Stimulated activated CD8-positive, alpha-beta memory T cell treated with anti-CD3 and anti-CD28 coated beads, Interleukin-7, amount 100 ng/mL, for 24 hours (primary cell): ENCODE data around the gene MAP3K20.
"Not testable (repeated sequence)": the region's sequence is repeated elsewhere in the genome, so short reads cannot be mapped to it uniquely, and the experiment has no call there.

Experiments used
- DNase-seq: peaks from one replicate; pipeline ENCODE4 v3.0.0-alpha.2; 2020; ENCODE audit warnings: low read depth

Gene MAP3K20

GRCh38 chr2:173235947-173236803 is 160.5 kb downstream of the MAP3K20 start:
- no peak for DNase-seq

DNA sequence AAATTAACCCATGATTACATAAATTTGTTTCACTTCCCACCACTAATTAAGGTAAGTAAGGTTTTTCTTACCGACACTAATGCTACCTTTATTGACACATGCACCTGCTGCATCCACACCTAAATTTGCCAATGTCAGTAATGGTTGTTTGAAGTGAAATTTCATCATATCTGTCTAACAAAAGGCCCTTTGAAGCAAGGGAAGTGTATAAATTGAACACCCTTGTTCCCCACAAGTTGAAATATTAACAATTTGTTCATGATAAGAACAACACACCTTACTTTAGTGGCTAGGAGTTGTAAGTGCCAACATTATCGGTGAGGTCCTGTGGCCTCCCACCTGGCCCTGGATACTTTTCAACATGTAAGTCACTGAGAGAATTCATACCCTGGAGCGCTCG is 162.7 kb downstream of the MAP3K20 start:
- DNase-seq, result no peak

DNA sequence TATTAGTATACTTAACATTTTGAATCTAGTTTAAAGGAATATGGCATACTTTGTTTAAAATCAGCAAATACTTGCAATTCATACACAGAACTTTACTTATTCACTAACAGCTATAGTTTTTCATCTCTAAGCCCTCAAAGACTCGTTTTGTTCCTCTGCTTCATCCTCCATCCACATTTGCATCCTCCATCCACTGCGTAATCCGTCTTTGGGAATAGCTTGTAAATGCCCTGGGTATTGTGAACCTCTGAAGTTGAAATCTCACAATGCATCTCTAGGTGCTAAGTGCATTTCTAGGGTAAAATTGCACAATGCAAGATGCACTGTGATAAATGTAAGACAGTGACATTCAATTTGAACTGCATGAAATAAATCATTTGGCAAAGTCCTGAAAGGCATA is 163.2 kb downstream of the MAP3K20 start:
- DNase-seq, result no peak

- no peak for DNase-seq
Measured at GRCh38 chr2:173239644-173240043, 164.0 kb downstream of the MAP3K20 start.

- no peak for DNase-seq
Measured at GRCh38 chr2:173240083-173240482, 164.4 kb downstream of the MAP3K20 start.

GRCh38 chr2:173241643-173242042 is 166.0 kb downstream of the MAP3K20 start:
- no peak for DNase-seq

DNA sequence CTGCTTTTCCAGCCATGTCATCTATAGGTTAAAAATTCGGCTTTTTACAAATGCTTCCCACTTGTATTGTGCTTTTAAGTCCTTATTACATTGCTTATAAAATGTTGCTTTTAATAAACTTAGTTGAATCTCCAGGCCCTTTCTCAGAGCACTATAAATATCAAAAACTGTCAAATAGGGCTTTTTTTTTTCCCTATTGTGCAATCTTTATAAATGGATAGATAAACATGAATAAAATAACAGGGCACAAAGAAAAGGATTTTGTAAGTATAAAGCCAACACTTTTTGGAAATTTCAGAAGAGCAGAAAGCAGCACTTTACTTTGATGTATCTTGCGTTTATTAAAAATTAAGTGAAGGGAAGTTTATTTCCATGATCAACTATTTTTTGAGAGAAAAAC is 171.5 kb downstream of the MAP3K20 start:
- DNase-seq, result no peak

GRCh38 chr2:173248381-173248780 is 172.7 kb downstream of the MAP3K20 start:
- DNase-seq, result no peak

GRCh38 chr2:173249661-173250641 is 174.3 kb downstream of the MAP3K20 start:
- DNase-seq, result no peak

DNA sequence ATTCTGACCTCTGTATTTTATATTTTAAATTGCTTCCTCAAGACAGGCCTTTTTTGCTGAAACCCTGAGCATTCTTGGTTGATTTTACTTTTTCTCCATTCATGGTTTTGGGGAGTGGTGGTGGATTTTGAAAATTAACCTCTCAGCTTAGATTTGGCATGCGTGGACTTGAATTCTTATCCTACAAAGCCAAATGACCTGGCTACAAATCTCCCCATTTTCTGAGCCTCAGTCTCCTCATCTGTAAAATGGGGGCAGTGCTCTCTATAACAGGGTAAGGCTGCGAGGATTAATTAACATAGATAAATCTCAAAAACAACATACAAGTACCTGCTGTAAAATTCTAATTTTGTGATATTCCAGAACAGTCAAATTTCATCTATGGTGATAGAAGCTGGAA is 175.6 kb downstream of the MAP3K20 start:
- no peak for DNase-seq

- DNase-seq, result no peak
Measured at GRCh38 chr2:173252581-173252980, 176.9 kb downstream of the MAP3K20 start.

GRCh38 chr2:173254659-173255058 is 179.0 kb downstream of the MAP3K20 start:
- DNase-seq, result no peak

GRCh38 chr2:173258701-173259100 is 183.1 kb downstream of the MAP3K20 start:
- no peak for DNase-seq

DNA sequence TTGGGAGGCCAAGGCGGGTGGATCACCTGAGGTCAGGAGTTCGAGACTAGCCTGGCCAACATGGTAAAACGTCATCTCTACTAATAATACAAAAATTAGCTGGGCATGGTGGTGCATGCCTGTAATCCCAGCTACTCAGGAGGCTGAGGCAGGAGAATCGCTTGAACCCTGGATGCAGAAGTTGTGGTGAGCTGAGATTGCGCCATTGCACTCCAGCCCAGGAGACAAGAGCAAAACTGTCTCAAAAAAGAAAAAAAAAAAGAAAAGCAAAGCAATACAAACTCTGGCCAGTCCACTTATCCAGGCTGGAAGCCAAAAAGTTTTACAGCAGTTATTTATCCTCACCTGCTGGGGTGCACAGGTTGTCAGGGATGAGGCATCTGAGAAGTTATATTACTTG is 186.7 kb downstream of the MAP3K20 start:
- DNase-seq, result not testable (repeated sequence)

- no peak for DNase-seq
Measured at GRCh38 chr2:173264151-173264550, 188.5 kb downstream of the MAP3K20 start.

DNA sequence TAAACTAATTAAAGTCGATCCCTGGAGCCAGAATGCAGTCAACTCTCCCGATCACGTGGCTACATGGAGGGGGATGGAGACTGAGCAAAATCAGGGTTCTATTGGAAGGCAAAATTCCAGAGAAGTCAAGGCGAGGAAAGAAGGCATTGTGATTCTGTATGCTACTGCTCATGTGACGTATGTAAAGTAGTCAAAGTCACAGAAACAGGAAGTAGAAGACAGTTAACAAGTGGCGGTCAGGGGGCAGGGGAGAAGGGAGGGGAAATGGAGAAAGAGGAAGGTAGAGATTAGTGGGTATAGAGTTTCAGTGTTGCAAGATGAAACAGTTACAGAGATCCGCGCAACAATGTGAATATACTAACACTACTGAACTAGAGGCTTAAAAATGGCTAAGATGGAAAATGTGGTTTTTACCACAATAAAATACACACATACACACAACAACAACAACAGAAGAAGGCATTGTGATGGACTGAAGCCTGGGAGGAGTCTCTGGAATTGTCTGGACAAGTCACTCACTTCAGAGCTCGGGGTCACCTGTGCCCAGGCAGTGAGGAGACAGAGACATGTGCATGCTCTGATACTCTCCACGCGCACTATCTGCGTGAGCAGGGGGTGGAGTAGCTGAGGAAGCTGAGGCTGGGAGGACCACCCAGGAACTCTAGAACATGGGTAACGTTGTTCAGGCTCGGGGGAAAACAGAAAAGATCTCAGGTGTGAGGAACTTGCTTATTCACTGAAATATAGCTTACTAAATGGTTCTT is 189.1 kb downstream of the MAP3K20 start:
- no peak for DNase-seq

- no peak for DNase-seq
Measured at GRCh38 chr2:173271135-173271534, 195.5 kb downstream of the MAP3K20 start.

GRCh38 chr2:173271825-173272224 is 196.2 kb downstream of the MAP3K20 start:
- DNase-seq, result no peak

DNA sequence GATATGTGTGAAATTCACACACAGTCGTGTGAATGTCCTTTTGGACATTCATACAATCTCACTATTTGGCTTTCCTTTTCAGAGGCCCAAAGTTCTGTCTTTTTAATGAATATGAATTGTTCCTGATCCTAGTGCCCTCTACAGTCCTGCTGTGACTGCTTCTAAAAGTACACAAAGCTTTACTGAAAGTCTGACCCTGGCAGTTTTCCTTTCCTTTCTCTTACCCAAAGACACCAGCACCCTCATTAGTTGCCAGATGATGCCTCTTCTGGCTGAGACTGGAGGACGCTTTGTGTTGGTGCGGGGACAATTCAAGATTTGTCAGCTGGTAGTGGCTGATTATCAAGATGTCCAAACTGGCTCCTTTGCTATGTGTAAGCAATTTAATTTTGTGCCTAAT is 197.2 kb downstream of the MAP3K20 start:
- no peak for DNase-seq

- no peak for DNase-seq
Measured at GRCh38 chr2:173278794-173279526, 203.3 kb downstream of the MAP3K20 start.

DNA sequence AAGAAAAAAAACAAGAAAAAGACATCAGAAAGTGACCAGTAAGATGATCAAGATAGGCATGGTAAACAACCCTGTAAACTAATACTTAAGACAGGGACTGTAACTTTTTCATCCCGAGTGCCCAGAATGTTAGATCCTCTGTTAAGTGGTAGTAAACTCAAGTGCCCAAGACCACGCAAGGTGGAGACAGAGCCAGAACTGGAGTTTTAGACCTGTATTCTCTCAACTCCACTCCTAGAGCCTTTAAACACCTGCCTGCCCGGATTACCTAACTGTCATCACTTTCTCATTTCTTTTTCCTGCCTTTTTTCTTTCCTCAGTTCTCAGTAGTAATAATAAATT is 203.9 kb downstream of the MAP3K20 start:
- no peak for DNase-seq

DNA sequence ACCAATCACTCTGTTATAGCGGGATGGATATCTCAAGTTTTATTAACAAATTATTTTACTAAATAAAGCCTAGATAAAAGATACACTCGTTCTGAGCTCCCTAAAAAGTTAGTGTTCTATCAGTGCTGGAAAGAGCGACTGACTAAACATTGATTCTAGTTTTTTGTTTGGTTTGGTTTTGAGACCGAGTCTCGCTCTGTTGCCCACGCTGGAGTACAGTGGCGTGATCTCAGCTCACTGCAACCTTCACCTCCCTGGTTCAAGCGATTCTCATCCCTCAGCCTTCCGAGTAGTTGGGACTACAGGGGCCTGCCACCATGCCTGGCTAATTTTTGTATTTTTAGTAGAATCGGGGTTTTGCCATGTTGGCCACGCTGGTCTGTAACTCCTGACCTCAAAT is 205.2 kb downstream of the MAP3K20 start:
- DNase-seq, result no peak
